IMR-90 (cell line): ENCODE results near the gene SLC38A8. TPM values are rescaled to one million over a fixed set of nuclear protein-coding genes. Genes with fewer than 3 reads are reported as not detected.

Source experiments
- ATAC-seq: fragments of 200-7000 bp; cut with Tn5 transposase; 2 replicates; pipeline ENCODE4 v1.9.1; 2020; ENCODE audit warnings: low read depth, mild to moderate bottlenecking, moderate library complexity
- BruUV-seq: library from RNA; stranded (reverse); fragments of 400-500 nt; replicated peaks from 2 replicates; lab custom pipeline; 2021; lab: Mats Ljungman, UMichigan
- CTCF ChIA-PET: fragments of 300-600 bp; formaldehyde crosslinking; extraction: SDS; loops from one replicate; lab custom pipeline; 2021; ENCODE audit warnings: antibody characterized with exemption; lab: Yijun Ruan, JAX
- POLR2A ChIA-PET: fragments of 300-600 bp; sonication (Branson Sonifier 250); formaldehyde crosslinking; loops from one replicate; lab custom pipeline; 2022; ENCODE audit warnings: antibody characterized with exemption; ENCODE audit not compliant: unreplicated experiment; lab: Charles Lee
- DNase-seq: peaks from one replicate; pipeline ENCODE4 v3.0.0; 2013
- H2AFZ ChIP-seq: replicated peaks from 2 replicates; pipeline ENCODE3; 2013; ENCODE audit warnings: low read length, mild to moderate bottlenecking; ENCODE audit not compliant: poor library complexity
- H2AK5ac ChIP-seq: 2 replicates; pipeline ENCODE4 v1.6.1; 2013; ENCODE audit warnings: low read depth, low read length, inconsistent platforms
- H2AK9ac ChIP-seq: replicated peaks from 2 replicates; pipeline ENCODE3; 2013; ENCODE audit warnings: mild to moderate bottlenecking, low read depth, low read length, moderate library complexity; ENCODE audit not compliant: poor library complexity
- H2BK120ac ChIP-seq: 2 replicates; pipeline ENCODE4 v1.6.1; 2013; ENCODE audit warnings: low read depth, low read length, inconsistent platforms
- H2BK15ac ChIP-seq: 3 replicates; pipeline ENCODE4 v1.6.1; 2013; ENCODE audit warnings: low read depth, low read length, inconsistent platforms
- H2BK20ac ChIP-seq: 2 replicates; pipeline ENCODE4 v1.6.1; 2013; ENCODE audit warnings: low read depth, mild to moderate bottlenecking, inconsistent platforms, low read length, moderate library complexity
- H2BK5ac ChIP-seq: 2 replicates; pipeline ENCODE4 v1.6.1; 2013; ENCODE audit warnings: mild to moderate bottlenecking, low read depth, low read length, inconsistent platforms; ENCODE audit not compliant: poor library complexity, severe bottlenecking
- H3K14ac ChIP-seq: replicated peaks from 2 replicates; pipeline ENCODE4 v1.6.1; 2013; ENCODE audit warnings: low read depth, low read length, inconsistent platforms
- H3K18ac ChIP-seq: 2 replicates; pipeline ENCODE4 v1.6.1; 2013; ENCODE audit warnings: low read depth, low read length, control low read depth
- H3K23ac ChIP-seq: 2 replicates; pipeline ENCODE4 v1.6.1; 2013; ENCODE audit warnings: low read depth, low read length, inconsistent platforms
- H3K27ac ChIP-seq: 2 replicates; pipeline ENCODE4 v1.5.1; 2013; ENCODE audit warnings: mild to moderate bottlenecking, control low read depth, low read length; ENCODE audit not compliant: insufficient read depth
- H3K27me3 ChIP-seq: 2 replicates; pipeline ENCODE4 v1.6.1; 2013; ENCODE audit warnings: low read length; ENCODE audit not compliant: control insufficient read depth, insufficient read depth
- H3K36me3 ChIP-seq: 2 replicates; pipeline ENCODE4 v1.6.1; 2013; ENCODE audit warnings: low read length, mixed read lengths; ENCODE audit not compliant: control insufficient read depth, insufficient read depth
- H3K4ac ChIP-seq: 2 replicates; pipeline ENCODE4 v1.6.1; 2013; ENCODE audit warnings: low read depth, low read length, inconsistent platforms
- H3K4me1 ChIP-seq: 2 replicates; pipeline ENCODE4 v1.6.1; 2013; ENCODE audit warnings: low read length, mixed read lengths; ENCODE audit not compliant: control insufficient read depth, insufficient read depth
- H3K4me2 ChIP-seq: 2 replicates; pipeline ENCODE4 v1.6.1; 2013; ENCODE audit warnings: low read depth, mild to moderate bottlenecking, control low read depth, low read length, moderate library complexity
- H3K4me3 ChIP-seq: 2 replicates; pipeline ENCODE4 v1.5.1; 2013; ENCODE audit warnings: low read depth, mild to moderate bottlenecking, control low read depth, low read length, moderate library complexity; ENCODE audit not compliant: insufficient read depth
- H3K56ac ChIP-seq: 2 replicates; pipeline ENCODE4 v1.6.1; 2013; ENCODE audit warnings: low read length, inconsistent platforms; ENCODE audit not compliant: insufficient read depth; ENCODE audit errors: extremely low read depth
- H3K79me1 ChIP-seq, 2 experiments: 2 replicates each; pipeline ENCODE4 v1.6.1; 2013; ENCODE audit warnings: low read length in 2 of 2, inconsistent platforms in 1 of 2, low read depth in 1 of 2
- H3K9ac ChIP-seq: 2 replicates; pipeline ENCODE4 v1.6.1; 2013; ENCODE audit warnings: low read depth, low read length, control low read depth
- H3K9me1 ChIP-seq: 2 replicates; pipeline ENCODE4 v1.6.1; 2013; ENCODE audit warnings: low read length, inconsistent platforms; ENCODE audit not compliant: insufficient read depth
- H3K9me3 ChIP-seq: 2 replicates; pipeline ENCODE4 v1.6.1; 2013; ENCODE audit warnings: low read length; ENCODE audit not compliant: control insufficient read depth, insufficient read depth
- H4K20me1 ChIP-seq: 2 replicates; pipeline ENCODE4 v1.6.1; 2013; ENCODE audit warnings: low read length, inconsistent platforms; ENCODE audit not compliant: insufficient read depth
- H4K5ac ChIP-seq: 2 replicates; pipeline ENCODE4 v1.6.1; 2013; ENCODE audit warnings: mild to moderate bottlenecking, low read depth, low read length, control low read depth
- H4K8ac ChIP-seq, 2 experiments: 2 replicates each; pipeline ENCODE4 v1.6.1; 2013; ENCODE audit warnings: low read depth in 2 of 2, low read length in 2 of 2, control low read depth in 1 of 2, inconsistent platforms in 1 of 2
- H4K91ac ChIP-seq: 2 replicates; pipeline ENCODE4 v1.6.1; 2013; ENCODE audit warnings: low read depth, low read length, inconsistent platforms; ENCODE audit not compliant: insufficient read depth
- CEBPB ChIP-seq: IDR thresholded peaks from 2 replicates; pipeline ENCODE4 v1.6.1; 2012; ENCODE audit warnings: low read depth, low read length, improper control_type of control experiment
- CHD1 ChIP-seq: IDR thresholded peaks from 2 replicates; pipeline ENCODE4 v1.6.1; 2012; ENCODE audit warnings: low read depth, low read length, improper control_type of control experiment
- MAZ ChIP-seq: IDR thresholded peaks from 2 replicates; pipeline ENCODE4 v1.6.1; 2012; ENCODE audit warnings: low read depth, mild to moderate bottlenecking, low read length, improper control_type of control experiment, moderate library complexity, borderline replicate concordance
- MXI1 ChIP-seq: IDR thresholded peaks from 2 replicates; pipeline ENCODE4 v1.6.1; 2012; ENCODE audit warnings: low read depth, mild to moderate bottlenecking, low read length, moderate library complexity, borderline replicate concordance
- NFE2L2 ChIP-seq: fragments of 150-350 bp; IDR thresholded peaks from 2 replicates; pipeline ENCODE4 v1.6.1; 2016; ENCODE audit warnings: low read depth, mild to moderate bottlenecking, low read length
- RCOR1 ChIP-seq: IDR thresholded peaks from 2 replicates; pipeline ENCODE4 v1.6.1; 2012; ENCODE audit warnings: mild to moderate bottlenecking, low read length, improper control_type of control experiment; ENCODE audit not compliant: insufficient replicate concordance
- SMC3 ChIP-seq: fragments of 150-350 bp; IDR thresholded peaks from 2 replicates; pipeline ENCODE4 v1.6.1; 2016; ENCODE audit warnings: low read depth, mild to moderate bottlenecking, antibody characterized with exemption, low read length, moderate library complexity
- WGBS, 2 experiments: methylation state at CpG; one replicate each; pipeline versions ENCODE4 v1.1.5 to v1.1.7; 2013; ENCODE audit warnings: missing lambda C conversion rate in 2 of 2; ENCODE audit not compliant: insufficient read length in 1 of 2; ENCODE audit errors: extremely low coverage in 2 of 2; 5-methylcytosine and 5-hydroxymethylcytosine counted together
- dilution Hi-C: fragments of 300-500 bp; cut with HindIII; formaldehyde crosslinking; loops from one replicate; pipeline ENCODE4 v1.14.3; 2018; ENCODE audit warnings: low sequenced_read_pairs; ENCODE audit not compliant: unreplicated experiment
- in situ Hi-C: fragments of 300-500 bp; cut with MboI; formaldehyde crosslinking; loops from 3 replicates; pipeline ENCODE4 v1.14.3; 2019; ENCODE audit warnings: low sequenced_read_pairs, inconsistent platforms, mixed read lengths
- intact Hi-C: fragments of 100-400 bp; cut with micrococcal nuclease; formaldehyde crosslinking; loops from 2 replicates; pipeline ENCODE4 v1.10.0; 2022
- polyA plus RNA-seq, 3 experiments: library from polyadenylated mRNA; depleted of rRNA; stranded (reverse); fragments of >200 nt; gene quantifications; 2 replicates each; pipeline ENCODE4 v1.2.3, GENCODE V29; 2012; ENCODE audit warnings: low replicate concordance in 1 of 3
- total RNA-seq: library from RNA; depleted of rRNA; stranded (reverse); fragments of >200 nt; gene quantifications from 2 replicates; pipeline ENCODE4 v1.2.3, GENCODE V29; 2012

SLC38A8 gene
- total and polyA plus RNA-seq, 2 of the 4 experiments (the other 2 are of a cell fraction), result not detected

- Histone ChIP-seq H3K27ac (no peak overlapping the region), H4K8ac (no peak overlapping the region), H2AK9ac (no peak overlapping the region), H2AFZ (peak overlapping the region; percentile 41), H3K4me1 (no peaks in the 10 kb centered on the region), H3K4ac (no peak overlapping the region), H2BK120ac (no peak overlapping the region), H3K9me1 (no peaks in the 10 kb centered on the region), H4K91ac (no peak overlapping the region), H3K23ac (no peak overlapping the region), H3K9me3 (peaks cover 14% of the 10 kb centered on the region), H2BK5ac (no peak overlapping the region), H3K18ac (no peak overlapping the region), H2BK15ac (no peak overlapping the region), H2BK20ac (no peak overlapping the region), H3K14ac (no peak overlapping the region), H3K56ac (no peak overlapping the region), H3K4me2 (no peak overlapping the region), H3K4me3 (no peak overlapping the region), H2AK5ac (no peak overlapping the region), H3K36me3 (no peaks in the 10 kb centered on the region), H4K20me1 (no peaks in the 10 kb centered on the region; the same call in 1 of the 2 replicates), H3K9ac (no peak overlapping the region), H3K79me1 (no peaks in the 10 kb centered on the region), H3K27me3 (peaks cover 42% of the 10 kb centered on the region), H4K5ac (no peak overlapping the region)
- TF ChIP-seq CEBPB, result no peak
- TF ChIP-seq CHD1, result no peak
- TF ChIP-seq MAZ, result no peak
- no peak for TF ChIP-seq NFE2L2
- no peak for TF ChIP-seq MXI1
- TF ChIP-seq RCOR1, result no peak
- TF ChIP-seq SMC3, result no peak
- no peak for DNase-seq
- ChIA-PET POLR2A (no interaction called here), CTCF (no interaction called here)
- intact Hi-C loops (no loop called here), in situ Hi-C loops (loop anchor here (25.0 kb wide), 1 partner anchor 513 kb away; no protein-coding TSS in a partner anchor), dilution Hi-C loops (no loop called here)
- BruUV-seq, result no TSS peak
- ATAC-seq, result no peak
- WGBS, 2 experiments, result 40% methylated on average over 1 of the region's 7 CpGs; no CpG with 5 or more reads in 1 of the 2 experiments
These were observed 68.1 kb downstream of the SLC38A8 start for GRCh38 chr16:83974475-83974874.
